Measurements from ENCODE around the gene MAD1L1. TPM values are rescaled to one million over a fixed set of nuclear protein-coding genes. Genes with fewer than 3 reads are reported as not detected.
"Not testable (repeated sequence)": the region's sequence is repeated elsewhere in the genome, so short reads cannot be mapped to it uniquely, and the experiment has no call there.

The MAD1L1 gene
- total RNA-seq, 1 donor from 2014 or later: 57.4 TPM

DNA sequence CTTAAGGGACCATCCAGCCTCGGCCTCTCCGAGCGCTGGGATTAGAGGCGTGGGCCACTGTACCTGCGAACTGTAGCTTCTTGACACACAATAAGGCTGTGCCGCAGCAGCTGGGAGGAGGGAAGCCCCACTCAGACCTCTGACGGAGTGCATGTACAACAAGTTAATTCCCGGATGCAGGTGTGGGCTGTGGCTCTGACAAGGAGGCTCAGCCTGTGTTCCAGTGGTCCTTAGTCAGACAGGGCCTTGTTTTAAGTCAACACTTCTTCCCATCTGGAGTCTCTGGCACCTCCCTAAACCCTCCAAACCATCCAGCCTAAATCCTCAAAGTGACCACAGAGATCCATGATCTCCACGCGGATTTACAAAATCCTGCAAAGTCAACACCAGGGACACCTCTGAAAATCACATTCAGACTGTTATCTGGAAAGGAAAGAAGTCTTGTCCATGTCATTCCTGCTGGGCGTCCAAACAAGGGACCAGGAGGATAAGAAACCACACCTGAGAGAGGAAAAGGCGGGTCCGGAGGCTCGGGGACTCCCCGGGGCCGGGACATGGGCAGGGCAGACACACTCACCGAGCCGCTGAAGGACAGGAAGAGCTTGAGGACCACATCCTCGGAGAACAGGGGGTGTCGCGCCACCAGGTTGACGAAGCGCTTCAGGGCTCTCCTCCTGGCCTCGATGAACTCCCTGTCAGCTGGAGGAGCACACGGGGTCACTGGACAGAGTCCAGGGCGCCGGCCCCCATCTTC, 38.7 kb upstream of the MAD1L1 start:
- H3K4me3 ChIP-seq (ENCODE audit: low read depth, low read length): no peak overlapping the region
- H3K27me3 ChIP-seq (ENCODE audit: control insufficient read depth, insufficient read depth, low read length): no peaks in the 10 kb centered on the region
- TF ChIP-seq, protein P1, sequence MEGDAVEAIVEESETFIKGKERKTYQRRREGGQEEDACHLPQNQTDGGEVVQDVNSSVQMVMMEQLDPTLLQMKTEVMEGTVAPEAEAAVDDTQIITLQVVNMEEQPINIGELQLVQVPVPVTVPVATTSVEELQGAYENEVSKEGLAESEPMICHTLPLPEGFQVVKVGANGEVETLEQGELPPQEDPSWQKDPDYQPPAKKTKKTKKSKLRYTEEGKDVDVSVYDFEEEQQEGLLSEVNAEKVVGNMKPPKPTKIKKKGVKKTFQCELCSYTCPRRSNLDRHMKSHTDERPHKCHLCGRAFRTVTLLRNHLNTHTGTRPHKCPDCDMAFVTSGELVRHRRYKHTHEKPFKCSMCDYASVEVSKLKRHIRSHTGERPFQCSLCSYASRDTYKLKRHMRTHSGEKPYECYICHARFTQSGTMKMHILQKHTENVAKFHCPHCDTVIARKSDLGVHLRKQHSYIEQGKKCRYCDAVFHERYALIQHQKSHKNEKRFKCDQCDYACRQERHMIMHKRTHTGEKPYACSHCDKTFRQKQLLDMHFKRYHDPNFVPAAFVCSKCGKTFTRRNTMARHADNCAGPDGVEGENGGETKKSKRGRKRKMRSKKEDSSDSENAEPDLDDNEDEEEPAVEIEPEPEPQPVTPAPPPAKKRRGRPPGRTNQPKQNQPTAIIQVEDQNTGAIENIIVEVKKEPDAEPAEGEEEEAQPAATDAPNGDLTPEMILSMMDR (IDR thresholded peaks at IDR 0.05; ENCODE audit: insufficient read depth, low read length, severe bottlenecking): no peak
- DNase-seq (ENCODE audit: low read depth) (no peak), FAIRE-seq (no peak)
- H3K36me3 ChIP-seq (ENCODE audit: control insufficient read depth, insufficient read depth, low read length): no peaks in the 10 kb centered on the region

DNA sequence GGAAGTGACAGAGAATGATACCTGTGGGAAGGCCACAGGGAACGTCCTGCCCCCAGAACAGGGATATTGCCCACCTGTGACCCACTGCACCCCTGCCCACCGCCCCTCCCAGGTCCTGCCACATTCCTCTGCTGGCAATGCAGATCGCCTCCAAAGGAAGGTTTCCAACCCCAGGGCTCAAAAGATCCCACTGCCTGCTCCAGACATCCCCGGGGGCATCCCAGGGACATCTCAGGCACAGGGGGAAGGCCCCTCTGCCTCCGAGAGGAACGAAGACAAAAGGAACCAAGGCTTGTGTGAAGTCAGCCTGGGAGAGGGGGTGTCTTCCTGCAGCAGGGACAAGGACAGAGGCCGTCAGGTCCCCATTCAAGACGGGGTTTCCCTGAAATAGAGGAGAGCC, 37.8 kb upstream of the MAD1L1 start:
- no peak for FAIRE-seq
- no peak for DNase-seq (ENCODE audit: low read depth)
- Histone ChIP-seq H3K4me3 (ENCODE audit: low read depth, low read length) (no peak overlapping the region), H3K36me3 (ENCODE audit: control insufficient read depth, insufficient read depth, low read length) (no peaks in the 10 kb centered on the region), H3K27me3 (ENCODE audit: control insufficient read depth, insufficient read depth, low read length) (no peaks in the 10 kb centered on the region)
- TF ChIP-seq, protein P1 (IDR thresholded peaks at IDR 0.05; ENCODE audit: insufficient read depth, low read length, severe bottlenecking): no peak

DNA sequence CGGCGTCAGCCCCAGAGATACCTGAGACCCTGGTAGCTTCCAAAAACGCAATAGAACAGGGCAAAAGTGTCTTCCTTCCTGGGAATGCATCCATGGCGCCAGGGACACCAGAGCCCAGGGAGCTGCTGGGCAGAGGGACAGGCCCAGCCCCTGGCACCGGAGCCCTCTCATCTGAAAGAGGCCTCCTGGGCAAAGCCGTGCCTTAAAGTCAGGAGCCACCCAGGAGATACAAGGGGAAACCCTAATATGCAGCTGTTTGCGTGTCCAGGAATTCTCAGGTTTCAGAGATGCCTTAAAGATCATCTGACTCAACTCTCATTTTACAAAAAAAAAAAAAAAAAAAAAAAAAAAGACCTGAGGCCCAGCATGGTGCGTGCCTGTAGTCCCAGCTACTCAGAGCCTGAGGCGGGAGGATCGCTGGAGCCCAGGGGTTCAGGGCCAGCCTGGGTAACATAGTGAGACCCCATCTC, 37.3 kb upstream of the MAD1L1 start:
- Histone ChIP-seq H3K36me3 (ENCODE audit: control insufficient read depth, insufficient read depth, low read length) (no peaks in the 10 kb centered on the region), H3K4me3 (ENCODE audit: low read depth, low read length) (no peak overlapping the region), H3K27me3 (ENCODE audit: control insufficient read depth, insufficient read depth, low read length) (no peaks in the 10 kb centered on the region)
- FAIRE-seq (no peak), DNase-seq (ENCODE audit: low read depth) (no peak)
- TF ChIP-seq, protein P1 (IDR thresholded peaks at IDR 0.05; ENCODE audit: insufficient read depth, low read length, severe bottlenecking): no peak

DNA sequence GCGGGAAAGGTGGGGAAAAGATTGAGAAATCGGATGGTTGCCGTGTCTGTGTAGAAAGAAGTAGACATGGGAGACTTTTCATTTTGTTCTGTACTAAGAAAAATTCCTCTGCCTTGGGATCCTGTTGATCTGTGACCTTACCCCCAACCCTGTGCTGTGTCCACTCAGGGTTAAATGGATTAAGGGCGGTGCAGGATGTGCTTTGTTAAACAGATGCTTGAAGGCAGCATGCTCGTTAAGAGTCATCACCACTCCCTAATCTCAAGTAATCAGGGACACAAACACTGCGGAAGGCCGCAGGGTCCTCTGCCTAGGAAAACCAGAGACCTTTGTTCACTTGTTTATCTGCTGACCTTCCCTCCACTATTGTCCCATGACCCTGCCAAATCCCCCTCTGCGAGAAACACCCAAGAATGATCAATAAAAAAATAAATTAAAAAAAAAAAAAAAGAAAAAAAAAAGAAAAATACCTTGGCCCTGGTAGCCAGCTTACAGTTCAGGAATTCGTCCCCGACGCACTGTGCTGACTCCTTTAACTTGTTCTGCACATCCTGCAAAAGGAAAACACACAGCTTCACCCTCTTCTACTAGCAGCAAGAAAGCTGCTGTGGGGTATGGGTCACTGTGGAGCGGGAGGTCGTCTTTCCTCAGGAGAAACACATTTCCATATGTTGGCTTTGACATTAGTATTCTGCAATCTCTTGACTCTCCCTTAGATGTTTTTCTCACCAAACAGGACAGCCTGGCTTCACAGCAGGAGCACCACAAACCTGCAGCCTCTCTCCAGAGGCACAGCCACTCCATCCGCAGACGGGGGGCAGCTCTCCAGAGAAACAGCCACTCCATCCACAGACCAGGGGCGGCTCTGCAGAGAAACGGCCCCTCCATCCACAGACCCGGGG, 36.6 kb upstream of the MAD1L1 start:
- DNase-seq (ENCODE audit: low read depth); H3K27me3 ChIP-seq (ENCODE audit: control insufficient read depth, insufficient read depth, low read length); FAIRE-seq; H3K4me3 ChIP-seq (ENCODE audit: low read depth, low read length); H3K36me3 ChIP-seq (ENCODE audit: control insufficient read depth, insufficient read depth, low read length): not testable (repeated sequence)

DNA sequence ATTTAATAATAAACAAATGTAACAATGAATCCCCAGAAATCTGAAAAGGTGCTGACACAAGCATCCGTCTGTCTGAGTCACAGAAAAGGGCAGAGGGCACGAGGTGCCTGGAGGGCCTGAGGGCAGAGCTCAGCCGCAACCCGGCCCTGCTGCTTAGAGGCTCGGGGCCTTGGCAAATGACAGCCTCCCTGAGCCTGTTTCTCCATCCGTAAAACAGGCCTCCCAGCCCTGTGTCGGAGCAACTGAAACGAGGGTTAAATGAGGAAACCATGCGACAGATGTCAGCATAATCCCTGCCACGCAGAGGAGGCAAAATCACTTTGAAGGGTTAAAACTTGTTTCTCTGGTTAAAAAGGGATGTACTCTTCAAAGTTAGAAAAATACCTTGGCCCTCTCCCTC, 34.2 kb upstream of the MAD1L1 start:
- FAIRE-seq (no peak), DNase-seq (ENCODE audit: low read depth) (peak; percentile 51)
- TF ChIP-seq, protein P1 (IDR thresholded peaks at IDR 0.05; ENCODE audit: insufficient read depth, low read length, severe bottlenecking): no peak

DNA sequence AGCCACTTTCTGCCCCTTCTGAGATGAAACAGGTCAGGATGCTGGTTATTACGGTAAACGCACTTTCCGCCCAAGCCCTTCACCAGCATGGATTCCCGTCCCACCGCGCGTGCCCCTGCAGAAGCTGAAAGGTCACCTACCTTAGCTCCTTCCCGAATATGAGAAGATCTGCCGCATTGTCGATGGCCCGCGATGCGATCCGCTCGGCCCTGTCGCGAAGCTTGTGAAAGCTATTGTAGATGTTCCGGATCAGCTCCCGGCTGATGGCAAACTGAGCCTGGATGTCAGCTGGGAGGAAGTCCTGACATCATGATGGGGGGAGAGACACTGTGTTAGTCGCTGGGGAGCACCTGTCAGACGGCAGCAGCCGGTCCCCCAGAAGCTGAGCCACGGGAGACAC, 31.4 kb upstream of the MAD1L1 start:
- FAIRE-seq: no peak
- TF ChIP-seq, protein P1 (IDR thresholded peaks at IDR 0.05; ENCODE audit: insufficient read depth, low read length, severe bottlenecking): no peak
- Histone ChIP-seq H3K36me3 (ENCODE audit: control insufficient read depth, insufficient read depth, low read length) (peaks cover 4% of the 10 kb centered on the region), H3K27me3 (ENCODE audit: control insufficient read depth, insufficient read depth, low read length) (no peaks in the 10 kb centered on the region), H3K4me3 (ENCODE audit: low read depth, low read length) (no peak overlapping the region)
- no peak for DNase-seq (ENCODE audit: low read depth)

More for the DNA sequence above, 34.2 kb upstream of the MAD1L1 start:
- no peaks in the 10 kb centered on the region for H3K27me3 ChIP-seq (ENCODE audit: control insufficient read depth, insufficient read depth, low read length)
- H3K4me3 ChIP-seq (ENCODE audit: low read depth, low read length): no peak overlapping the region
- peaks cover 4% of the 10 kb centered on the region for H3K36me3 ChIP-seq (ENCODE audit: control insufficient read depth, insufficient read depth, low read length)

Measured in bronchial epithelial cell (primary cell).